Keratinocyte (primary cell): ENCODE results near the gene AGO3.

Experiments used
- CTCF ChIP-seq, 3 experiments: IDR thresholded peaks in 1 of 3; conservative IDR thresholded peaks in 1 of 3; optimal IDR thresholded peaks in 1 of 3; 2 replicates in 2 of 3; 3 replicates in 1 of 3; pipeline versions ENCODE3 to v1.5.1; 2011; ENCODE audit warnings: low read length in 3 of 3, mild to moderate bottlenecking in 3 of 3, moderate library complexity in 2 of 3, control low read depth in 1 of 3, inconsistent platforms in 1 of 3; ENCODE audit not compliant: insufficient read depth in 2 of 3; ENCODE audit errors: extremely low read depth in 1 of 3
- EZH2 ChIP-seq: IDR thresholded peaks from one replicate; pipeline ENCODE4 v1.6.1; 2012; ENCODE audit warnings: inconsistent platforms, mild to moderate bottlenecking, low read length, moderate library complexity

GRCh38 chr1:35927472-35927871 lies 3.4 kb upstream of the AGO3 start:
- no peak for TF ChIP-seq CTCF (optimal IDR thresholded peaks at IDR 0.05 in 1 of 3, IDR thresholded peaks at IDR 0.05 in 1 of 3, conservative IDR thresholded peaks at IDR 0.05 in 1 of 3; ENCODE audit: extremely low read depth in 1 of 3, insufficient read depth in 2 of 3, low read length in 3 of 3)
- TF ChIP-seq EZH2: no peak
